ENCODE measurements around the gene SMAD7. TPM values are rescaled to one million over a fixed set of nuclear protein-coding genes. Genes with fewer than 3 reads are reported as not detected.

The SMAD7 gene
- total and polyA plus RNA-seq, 2 experiments from 2014 or later: 11.8 to 29.8 TPM

DNA sequence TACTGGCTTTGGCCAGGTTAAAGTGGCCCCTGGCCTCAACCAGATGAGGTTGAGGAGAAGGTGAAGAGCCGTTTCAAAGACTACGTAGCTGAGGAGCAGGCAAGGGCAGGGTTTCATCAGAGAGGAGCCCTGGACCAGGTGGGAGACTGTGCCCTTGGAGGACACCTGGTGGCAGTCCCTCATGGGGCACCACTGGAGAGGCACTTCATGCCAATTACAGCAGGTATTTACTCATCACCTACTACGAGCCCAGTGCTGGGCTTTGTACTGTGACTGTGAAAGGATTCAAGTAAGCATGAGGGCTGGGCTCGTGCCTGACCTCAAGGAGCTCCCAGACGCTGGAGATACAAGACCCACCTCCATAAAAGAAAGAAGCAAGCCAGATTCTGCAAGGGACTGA lies 37.6 kb downstream of the SMAD7 start:
- Histone ChIP-seq H3K4me2 (no peak overlapping the region), H3K36me3 (ENCODE audit: insufficient read depth) (no peaks in the 10 kb centered on the region), H3K4me3 (no peak overlapping the region), H3K4me1 (ENCODE audit: insufficient read depth) (0 out of 2 replicates have a peak, but pooled peaks cover 11% of the 10 kb centered on the region), H2AFZ (no peak overlapping the region), H3K9me2 (ENCODE audit: insufficient read depth) (no peaks in the 10 kb centered on the region), H4K20me1 (replicated peaks; ENCODE audit: insufficient read depth) (no peaks in the 10 kb centered on the region), H3F3A (replicated peaks; ENCODE audit: low read depth) (peaks cover 10% of the 10 kb centered on the region), H3K27ac (ENCODE audit: low read depth) (no peak overlapping the region), H3K27me3 (ENCODE audit: insufficient read depth) (no peaks in the 10 kb centered on the region), H3K79me2 (replicated peaks; ENCODE audit: insufficient read depth) (no peaks in the 10 kb centered on the region)
- peaks cover 16% of the 10 kb centered on the region for H3K4me1 Mint-ChIP-seq
- no peak overlapping the region for H3K4me3 Mint-ChIP-seq
- no peaks in the 10 kb centered on the region for H3K36me3 Mint-ChIP-seq (ENCODE audit: low read depth)
- H3K27me3 Mint-ChIP-seq (ENCODE audit: insufficient read depth, low read depth, poor library complexity): peaks cover 6% of the 10 kb centered on the region
- DNase-seq (ENCODE audit: low spot score) (no peak), ATAC-seq (no peak; the same call in 2 of the 3 replicates)
- no peak overlapping the region for H3K27ac Mint-ChIP-seq
- H3K9me3 Mint-ChIP-seq: no peaks in the 10 kb centered on the region; the same call in 2 of the 3 replicates
- TF ChIP-seq NANOG (IDR thresholded peaks at IDR 0.05; ENCODE audit: borderline replicate concordance): no peak
- TF ChIP-seq JUNB (IDR thresholded peaks at IDR 0.05; ENCODE audit: unreplicated experiment): no peak
- TF ChIP-seq EZH2 (IDR thresholded peaks at IDR 0.05; ENCODE audit: low read depth, unreplicated experiment): no peak
- no peak for TF ChIP-seq CREB1 (CRISPR knock-in tag; IDR thresholded peaks at IDR 0.05; ENCODE audit: low read depth)
- TF ChIP-seq, protein P1, sequence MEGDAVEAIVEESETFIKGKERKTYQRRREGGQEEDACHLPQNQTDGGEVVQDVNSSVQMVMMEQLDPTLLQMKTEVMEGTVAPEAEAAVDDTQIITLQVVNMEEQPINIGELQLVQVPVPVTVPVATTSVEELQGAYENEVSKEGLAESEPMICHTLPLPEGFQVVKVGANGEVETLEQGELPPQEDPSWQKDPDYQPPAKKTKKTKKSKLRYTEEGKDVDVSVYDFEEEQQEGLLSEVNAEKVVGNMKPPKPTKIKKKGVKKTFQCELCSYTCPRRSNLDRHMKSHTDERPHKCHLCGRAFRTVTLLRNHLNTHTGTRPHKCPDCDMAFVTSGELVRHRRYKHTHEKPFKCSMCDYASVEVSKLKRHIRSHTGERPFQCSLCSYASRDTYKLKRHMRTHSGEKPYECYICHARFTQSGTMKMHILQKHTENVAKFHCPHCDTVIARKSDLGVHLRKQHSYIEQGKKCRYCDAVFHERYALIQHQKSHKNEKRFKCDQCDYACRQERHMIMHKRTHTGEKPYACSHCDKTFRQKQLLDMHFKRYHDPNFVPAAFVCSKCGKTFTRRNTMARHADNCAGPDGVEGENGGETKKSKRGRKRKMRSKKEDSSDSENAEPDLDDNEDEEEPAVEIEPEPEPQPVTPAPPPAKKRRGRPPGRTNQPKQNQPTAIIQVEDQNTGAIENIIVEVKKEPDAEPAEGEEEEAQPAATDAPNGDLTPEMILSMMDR (conservative IDR thresholded peaks at IDR 0.05; ENCODE audit: low read depth in 2 of 2): peak in 1 of 2 experiments; percentile 42; a peak in 2 of 4 replicates

DNA sequence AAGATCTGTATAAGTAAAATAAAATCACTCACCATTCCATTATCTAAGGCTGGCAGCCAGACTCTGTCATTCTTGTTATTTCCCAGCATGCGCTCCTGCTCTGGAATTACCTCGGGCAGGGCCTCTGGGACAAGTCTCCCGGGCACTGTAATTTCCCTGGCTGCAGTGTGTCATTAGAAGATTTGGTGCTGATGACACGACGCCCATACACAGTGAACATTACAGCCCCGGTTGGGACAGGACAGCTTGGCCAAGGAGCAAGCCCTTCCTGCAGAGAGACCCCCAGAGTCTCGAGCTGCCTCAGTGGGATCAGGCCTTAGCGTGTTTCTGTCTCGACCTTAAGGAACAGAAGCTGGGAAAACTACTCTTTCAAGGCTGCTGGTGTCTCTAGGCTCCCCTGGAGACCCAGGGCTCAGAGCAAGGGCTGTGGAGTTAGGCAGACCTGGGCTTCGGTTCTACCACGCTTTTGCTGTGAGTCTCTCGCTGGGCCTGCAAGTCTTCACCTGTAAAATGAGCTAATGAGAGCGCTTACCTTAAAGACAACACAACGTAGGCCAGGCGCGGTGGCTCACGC lies 39.7 kb downstream of the SMAD7 start:
- H3K9me2 ChIP-seq (ENCODE audit: insufficient read depth): no peaks in the 10 kb centered on the region
- H3K79me2 ChIP-seq (replicated peaks; ENCODE audit: insufficient read depth): no peaks in the 10 kb centered on the region
- H2AFZ ChIP-seq: 0 out of 2 replicates have a peak overlapping the region, but pooled peaks have one; percentile 23
- no peaks in the 10 kb centered on the region for H3K36me3 ChIP-seq (ENCODE audit: insufficient read depth)
- TF ChIP-seq STAT1 (IDR thresholded peaks at IDR 0.05; ENCODE audit: unreplicated experiment): no peak
- TF ChIP-seq, protein P2, sequence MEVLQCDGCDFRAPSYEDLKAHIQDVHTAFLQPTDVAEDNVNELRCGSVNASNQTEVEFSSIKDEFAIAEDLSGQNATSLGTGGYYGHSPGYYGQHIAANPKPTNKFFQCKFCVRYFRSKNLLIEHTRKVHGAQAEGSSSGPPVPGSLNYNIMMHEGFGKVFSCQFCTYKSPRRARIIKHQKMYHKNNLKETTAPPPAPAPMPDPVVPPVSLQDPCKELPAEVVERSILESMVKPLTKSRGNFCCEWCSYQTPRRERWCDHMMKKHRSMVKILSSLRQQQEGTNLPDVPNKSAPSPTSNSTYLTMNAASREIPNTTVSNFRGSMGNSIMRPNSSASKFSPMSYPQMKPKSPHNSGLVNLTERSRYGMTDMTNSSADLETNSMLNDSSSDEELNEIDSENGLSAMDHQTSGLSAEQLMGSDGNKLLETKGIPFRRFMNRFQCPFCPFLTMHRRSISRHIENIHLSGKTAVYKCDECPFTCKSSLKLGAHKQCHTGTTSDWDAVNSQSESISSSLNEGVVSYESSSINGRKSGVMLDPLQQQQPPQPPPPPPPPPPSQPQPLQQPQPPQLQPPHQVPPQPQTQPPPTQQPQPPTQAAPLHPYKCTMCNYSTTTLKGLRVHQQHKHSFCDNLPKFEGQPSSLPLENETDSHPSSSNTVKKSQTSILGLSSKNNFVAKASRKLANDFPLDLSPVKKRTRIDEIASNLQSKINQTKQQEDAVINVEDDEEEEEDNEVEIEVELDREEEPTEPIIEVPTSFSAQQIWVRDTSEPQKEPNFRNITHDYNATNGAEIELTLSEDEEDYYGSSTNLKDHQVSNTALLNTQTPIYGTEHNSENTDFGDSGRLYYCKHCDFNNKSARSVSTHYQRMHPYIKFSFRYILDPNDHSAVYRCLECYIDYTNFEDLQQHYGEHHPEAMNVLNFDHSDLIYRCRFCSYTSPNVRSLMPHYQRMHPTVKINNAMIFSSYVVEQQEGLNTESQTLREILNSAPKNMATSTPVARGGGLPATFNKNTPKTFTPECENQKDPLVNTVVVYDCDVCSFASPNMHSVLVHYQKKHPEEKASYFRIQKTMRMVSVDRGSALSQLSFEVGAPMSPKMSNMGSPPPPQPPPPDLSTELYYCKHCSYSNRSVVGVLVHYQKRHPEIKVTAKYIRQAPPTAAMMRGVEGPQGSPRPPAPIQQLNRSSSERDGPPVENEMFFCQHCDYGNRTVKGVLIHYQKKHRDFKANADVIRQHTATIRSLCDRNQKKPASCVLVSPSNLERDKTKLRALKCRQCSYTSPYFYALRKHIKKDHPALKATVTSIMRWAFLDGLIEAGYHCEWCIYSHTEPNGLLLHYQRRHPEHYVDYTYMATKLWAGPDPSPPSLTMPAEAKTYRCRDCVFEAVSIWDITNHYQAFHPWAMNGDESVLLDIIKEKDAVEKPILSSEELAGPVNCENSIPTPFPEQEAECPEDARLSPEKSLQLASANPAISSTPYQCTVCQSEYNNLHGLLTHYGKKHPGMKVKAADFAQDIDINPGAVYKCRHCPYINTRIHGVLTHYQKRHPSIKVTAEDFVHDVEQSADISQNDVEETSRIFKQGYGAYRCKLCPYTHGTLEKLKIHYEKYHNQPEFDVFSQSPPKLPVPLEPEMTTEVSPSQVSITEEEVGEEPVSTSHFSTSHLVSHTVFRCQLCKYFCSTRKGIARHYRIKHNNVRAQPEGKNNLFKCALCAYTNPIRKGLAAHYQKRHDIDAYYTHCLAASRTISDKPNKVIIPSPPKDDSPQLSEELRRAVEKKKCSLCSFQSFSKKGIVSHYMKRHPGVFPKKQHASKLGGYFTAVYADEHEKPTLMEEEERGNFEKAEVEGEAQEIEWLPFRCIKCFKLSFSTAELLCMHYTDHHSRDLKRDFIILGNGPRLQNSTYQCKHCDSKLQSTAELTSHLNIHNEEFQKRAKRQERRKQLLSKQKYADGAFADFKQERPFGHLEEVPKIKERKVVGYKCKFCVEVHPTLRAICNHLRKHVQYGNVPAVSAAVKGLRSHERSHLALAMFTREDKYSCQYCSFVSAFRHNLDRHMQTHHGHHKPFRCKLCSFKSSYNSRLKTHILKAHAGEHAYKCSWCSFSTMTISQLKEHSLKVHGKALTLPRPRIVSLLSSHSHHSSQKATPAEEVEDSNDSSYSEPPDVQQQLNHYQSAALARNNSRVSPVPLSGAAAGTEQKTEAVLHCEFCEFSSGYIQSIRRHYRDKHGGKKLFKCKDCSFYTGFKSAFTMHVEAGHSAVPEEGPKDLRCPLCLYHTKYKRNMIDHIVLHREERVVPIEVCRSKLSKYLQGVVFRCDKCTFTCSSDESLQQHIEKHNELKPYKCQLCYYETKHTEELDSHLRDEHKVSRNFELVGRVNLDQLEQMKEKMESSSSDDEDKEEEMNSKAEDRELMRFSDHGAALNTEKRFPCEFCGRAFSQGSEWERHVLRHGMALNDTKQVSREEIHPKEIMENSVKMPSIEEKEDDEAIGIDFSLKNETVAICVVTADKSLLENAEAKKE (CRISPR knock-in tag; IDR thresholded peaks at IDR 0.05): no peak
- no peak for TF ChIP-seq EZH2 (IDR thresholded peaks at IDR 0.05; ENCODE audit: low read depth, unreplicated experiment)
- no peak overlapping the region for H3K4me3 ChIP-seq
- Mint-ChIP-seq H3K36me3 (ENCODE audit: low read depth) (no peaks in the 10 kb centered on the region), H3K9me3 (no peaks in the 10 kb centered on the region; the same call in 2 of the 3 replicates), H3K27ac (no peak overlapping the region), H3K27me3 (ENCODE audit: insufficient read depth, low read depth, poor library complexity) (peaks cover 5% of the 10 kb centered on the region), H3K4me1 (peaks cover 11% of the 10 kb centered on the region), H3K4me3 (no peak overlapping the region)
- no peak overlapping the region for H3K4me2 ChIP-seq
- 0 out of 2 replicates have a peak, but pooled peaks cover 11% of the 10 kb centered on the region for H3K4me1 ChIP-seq (ENCODE audit: insufficient read depth)
- DNase-seq (ENCODE audit: low spot score): no peak
- H3F3A ChIP-seq (replicated peaks; ENCODE audit: low read depth): no peaks in the 10 kb centered on the region
- H3K27me3 ChIP-seq (ENCODE audit: insufficient read depth): no peaks in the 10 kb centered on the region
- H4K20me1 ChIP-seq (replicated peaks; ENCODE audit: insufficient read depth): no peaks in the 10 kb centered on the region
- H3K27ac ChIP-seq (ENCODE audit: low read depth): no peak overlapping the region
- no peak for ATAC-seq
